Measurements from ENCODE around the gene IQSEC3.
A peak's percentile ranks its signal among the peaks of the same experiment; 100 is the strongest.

The IQSEC3 gene

DNA sequence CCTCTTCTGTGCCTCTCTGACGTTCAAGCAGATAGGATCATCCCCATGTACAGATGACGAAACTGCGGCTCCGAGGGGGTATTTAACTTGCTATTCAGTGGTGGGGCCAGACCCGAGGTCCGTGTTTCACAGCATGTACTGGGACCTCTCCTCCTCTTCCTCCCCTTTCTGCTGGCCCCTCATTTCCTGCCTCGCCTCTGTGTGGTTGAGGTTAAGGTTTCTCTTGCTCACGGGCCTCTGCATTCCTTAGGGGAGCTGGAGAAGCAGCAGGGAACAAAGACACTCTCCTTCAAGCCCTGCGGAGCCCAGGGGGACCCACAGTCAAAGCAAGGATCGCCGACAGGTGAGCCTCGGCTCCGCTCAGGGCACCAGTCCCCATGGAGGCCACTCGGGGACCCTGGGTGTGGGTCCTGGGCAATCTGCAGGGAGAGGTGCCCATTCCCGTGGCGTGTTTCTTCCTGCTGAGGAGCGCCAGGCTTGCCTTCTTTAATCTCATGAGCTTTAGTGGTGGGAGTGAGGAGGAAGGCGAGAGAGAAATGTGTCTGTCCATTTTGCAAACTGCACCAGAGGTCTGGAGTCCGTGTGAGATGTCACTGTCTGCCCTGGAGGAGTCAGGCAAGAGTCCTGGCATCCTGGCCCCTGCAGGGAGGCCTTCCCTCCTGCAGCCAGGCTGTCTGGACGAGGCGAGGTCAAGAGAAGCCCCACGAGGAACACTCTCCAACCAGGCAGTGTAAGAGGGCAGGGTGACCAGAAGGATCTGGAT, 102.4 kb downstream of the IQSEC3 start:
- DNase-seq = no peak

DNA sequence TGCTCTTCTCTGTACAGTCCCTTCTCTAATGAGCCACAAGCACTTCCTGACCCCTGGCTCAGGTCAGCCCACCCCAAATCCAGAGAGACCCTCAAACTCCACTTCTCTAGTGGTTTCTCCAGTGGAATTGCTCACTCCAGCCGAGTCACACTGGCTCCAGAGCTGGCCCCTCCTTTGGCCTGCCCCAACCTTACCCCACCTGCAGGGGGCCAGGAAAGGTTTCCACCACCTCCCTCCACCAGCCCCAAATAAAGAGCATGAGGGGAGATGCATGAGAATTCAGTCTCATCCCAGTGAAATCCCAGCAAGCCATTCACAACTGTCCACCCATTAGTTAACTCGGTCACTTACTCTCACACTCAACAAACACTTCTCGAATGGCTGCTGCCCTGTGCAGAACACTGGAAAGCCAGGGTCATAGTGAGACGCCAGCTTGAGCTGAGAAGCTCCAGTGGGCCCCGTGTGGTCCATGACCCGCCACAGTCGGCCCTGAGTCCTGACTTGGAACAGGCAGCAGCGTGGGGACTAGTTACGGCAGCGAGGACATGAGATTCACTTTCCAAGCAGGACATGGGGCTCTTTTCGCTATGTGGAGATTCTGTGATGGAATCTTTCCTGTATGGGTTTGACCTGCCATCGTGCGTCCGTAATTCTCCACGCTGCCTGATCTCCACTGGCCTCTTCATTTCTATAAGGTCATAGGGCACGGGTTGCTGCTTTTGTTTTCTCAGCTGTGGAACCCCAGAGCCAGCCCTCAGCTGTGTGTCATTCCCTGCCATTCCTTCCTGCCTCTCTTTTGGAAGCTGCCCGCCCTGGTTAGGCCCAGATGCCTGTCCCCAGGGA, 103.2 kb downstream of the IQSEC3 start:
- DNase-seq = no peak

DNA sequence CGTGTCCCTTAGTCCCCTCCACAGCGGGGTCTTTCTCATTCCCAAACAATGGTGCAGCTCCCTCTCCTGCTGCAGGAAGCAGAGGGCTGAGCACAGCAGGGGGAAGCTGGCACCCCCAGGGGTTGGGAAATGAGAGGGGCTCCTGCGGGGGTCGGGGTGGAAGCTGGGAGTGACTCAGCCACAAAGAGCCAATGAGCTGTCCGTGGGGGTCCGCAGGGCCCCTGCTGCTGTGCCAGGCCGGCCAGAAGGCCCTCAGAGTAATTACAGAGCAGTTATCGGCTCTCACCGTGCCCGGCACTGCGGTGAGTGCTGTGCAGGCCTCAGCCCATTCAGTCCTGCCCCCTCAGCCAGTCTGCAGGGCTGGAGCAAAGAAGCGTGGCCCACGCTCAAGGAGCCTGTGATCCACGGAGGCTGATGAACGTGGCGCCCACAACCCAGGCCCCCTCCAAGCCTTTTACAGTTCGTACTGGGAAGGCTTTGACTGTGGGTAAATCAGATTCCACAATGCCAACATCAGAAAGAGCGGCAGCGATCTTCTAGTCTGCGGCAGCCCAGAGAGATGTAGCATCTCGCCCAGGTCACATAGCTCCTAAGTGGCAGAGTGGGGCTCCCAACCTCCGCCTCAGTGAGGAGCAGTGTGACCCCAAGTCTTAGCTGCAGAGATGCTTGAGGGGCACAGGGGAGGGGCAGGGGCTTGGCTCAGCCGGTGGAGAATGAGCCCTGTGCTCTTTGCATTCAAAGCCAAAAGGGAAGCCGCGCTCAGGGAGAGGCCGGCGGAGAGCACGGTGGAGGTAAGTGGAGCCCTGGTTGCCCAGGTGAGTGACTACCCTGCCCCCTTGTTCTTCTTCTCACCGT, 104.0 kb downstream of the IQSEC3 start:
- DNase-seq = no peak

DNA sequence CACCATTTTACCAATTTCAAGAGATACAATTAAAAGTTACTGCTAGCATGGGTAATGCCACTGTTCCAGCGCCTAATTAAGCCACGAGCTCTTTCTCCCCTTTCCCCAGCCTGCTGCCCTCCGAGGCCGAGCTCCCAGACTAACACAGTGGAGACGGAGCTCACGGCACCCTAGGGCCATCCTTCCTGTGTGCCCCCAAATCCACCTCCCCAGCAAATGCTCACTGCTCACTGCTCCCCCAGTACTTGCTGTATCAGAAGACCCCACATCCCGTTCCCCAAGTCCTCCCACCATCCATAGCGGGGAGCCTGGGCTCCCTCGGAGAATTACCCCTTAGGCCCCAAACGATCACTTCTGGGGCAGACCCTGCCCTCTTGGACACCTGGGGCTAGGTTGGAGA, 104.7 kb downstream of the IQSEC3 start:
- DNase-seq = no peak

DNA sequence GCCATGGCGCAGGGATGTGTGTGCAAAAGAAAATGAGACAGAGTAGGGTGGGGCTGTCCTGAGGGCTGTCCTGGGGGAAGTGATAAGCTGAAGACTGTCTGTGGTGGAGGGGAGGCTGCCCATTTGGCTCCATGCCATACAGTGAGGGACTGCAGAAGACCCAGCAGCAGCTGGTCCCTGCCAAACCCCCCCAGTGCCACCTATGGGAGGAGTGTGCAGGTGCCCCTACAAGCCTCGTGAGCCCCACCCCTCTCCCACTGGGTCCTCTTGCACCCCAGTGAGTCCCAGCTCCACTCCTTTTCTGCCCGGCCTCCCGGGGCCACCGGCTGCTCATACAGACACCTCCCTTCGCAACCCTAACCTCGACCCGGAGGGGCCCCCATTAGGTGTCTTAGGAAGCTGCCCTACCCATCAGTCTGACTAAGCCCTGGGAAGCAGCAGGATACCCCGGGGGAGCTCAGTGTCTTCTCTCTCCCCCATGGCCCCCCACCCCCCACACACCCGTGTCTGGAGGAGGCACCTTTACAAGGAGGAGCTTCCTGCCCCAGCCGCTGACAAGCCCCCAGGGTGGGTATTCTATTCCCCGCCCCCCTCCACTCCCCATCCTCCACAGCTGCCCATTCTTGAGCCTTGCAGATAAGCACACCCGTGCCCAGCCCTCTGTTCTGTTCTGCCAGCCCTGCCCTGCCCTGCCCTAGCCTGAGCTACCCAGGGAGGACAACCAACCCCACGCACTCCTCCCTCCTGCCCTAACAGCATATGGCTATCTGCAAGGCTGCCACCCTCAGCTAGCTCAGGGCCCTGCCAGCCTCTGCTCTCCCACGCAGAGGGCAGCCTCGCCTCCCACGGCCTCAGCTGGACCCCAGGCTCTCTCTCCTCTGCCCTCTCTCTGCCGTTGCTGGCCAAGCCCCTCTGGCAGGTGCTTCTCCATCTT, 105.4 kb downstream of the IQSEC3 start:
- no peak for DNase-seq

DNA sequence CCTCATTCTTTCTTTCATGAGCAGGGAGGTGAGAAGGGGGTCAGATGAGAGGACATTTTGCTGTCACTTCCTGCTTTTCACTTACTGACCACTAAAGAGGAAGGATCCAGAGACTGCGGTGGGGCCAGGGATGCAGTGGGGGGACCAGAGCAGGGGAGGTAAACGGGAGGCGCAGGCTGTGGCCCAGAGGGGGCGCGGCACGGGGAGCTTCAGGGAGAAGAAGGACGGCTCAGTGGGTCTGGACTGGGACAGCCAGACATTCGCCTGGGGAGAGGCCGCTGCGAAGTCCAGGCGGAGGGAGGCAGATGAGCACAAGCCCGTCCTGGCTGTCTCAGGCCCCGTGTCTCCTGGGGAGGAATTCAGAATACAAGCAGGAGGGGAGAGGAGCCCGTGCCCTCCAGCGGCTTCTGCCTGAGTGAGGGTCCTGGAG, 106.2 kb downstream of the IQSEC3 start:
- no peak for DNase-seq

DNA sequence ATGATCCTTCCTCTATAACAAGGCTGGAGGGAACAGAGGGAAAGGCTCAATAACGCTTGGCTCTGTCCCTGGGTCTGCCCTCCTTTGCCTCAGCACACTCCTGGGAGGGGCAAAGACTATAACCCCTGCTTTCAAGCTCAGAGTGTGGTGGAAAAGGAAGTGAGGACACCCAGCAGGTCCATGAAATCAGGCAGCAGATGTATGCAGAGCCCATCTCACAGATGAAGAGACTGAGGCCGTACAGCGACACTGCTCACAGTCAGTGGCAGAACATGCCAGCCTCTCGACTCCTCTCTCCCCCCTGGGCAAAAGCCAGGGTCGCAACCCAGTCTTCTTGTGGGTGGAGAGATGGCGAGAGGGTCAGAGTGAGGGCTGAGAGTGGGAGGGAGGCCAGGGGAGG, 107.6 kb downstream of the IQSEC3 start:
- DNase-seq = no peak

DNA sequence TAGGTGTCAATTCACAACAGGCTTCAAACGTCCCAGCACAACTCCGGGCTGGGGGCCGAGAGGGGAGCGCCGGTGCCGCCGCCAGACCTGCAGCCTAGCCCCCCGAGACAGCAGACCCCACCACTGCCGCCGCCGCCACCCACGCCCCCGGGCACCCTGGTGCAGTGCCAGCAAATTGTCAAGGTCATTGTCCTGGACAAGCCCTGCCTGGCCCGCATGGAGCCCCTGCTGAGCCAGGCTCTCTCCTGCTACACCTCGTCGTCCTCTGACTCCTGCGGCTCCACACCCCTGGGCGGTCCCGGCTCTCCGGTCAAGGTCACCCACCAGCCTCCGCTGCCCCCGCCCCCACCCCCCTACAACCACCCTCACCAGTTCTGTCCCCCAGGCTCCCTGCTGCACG, 108.0 kb downstream of the IQSEC3 start:
- no peak for DNase-seq

DNA sequence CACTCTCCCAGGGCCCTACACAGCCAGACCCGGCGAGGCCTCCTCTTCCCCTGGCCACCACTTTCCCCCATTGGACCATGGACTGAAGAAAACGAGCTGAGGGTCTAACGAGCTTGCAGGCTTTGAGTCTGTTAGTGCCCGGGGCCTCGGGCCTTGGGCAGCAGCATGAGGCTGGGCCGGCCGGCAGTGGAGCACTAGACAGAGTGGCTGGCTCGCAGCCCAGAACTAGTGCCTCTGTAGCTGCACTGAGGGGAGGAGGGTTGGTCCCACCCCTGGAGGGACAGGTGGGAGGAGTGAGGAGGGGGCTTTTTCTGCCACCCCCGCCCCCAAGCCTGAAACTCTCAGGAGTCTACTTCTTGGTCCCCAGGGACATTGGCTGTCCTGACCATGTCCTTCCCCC, 108.7 kb downstream of the IQSEC3 start:
- DNase-seq = no peak

DNA sequence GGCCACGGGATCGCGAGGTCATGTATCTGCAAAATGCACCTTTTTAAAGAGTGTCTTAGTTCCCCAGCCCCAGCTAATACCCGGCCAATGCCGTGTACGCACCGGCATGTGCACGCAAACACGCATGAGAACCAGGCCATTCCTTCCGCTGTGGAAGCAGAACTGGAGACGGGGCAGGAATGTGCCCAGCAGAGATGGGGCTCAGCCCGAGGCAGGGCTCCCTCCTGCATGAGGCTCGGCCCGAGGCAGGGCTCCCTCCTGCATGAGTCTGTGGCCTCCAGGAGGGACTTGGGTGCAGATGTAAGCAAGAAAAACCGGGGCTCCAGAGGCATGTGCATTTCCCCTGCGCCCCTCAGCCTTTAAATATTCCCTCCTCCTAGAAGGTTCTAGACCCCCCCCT, 109.2 kb downstream of the IQSEC3 start:
- DNase-seq = no peak

DNA sequence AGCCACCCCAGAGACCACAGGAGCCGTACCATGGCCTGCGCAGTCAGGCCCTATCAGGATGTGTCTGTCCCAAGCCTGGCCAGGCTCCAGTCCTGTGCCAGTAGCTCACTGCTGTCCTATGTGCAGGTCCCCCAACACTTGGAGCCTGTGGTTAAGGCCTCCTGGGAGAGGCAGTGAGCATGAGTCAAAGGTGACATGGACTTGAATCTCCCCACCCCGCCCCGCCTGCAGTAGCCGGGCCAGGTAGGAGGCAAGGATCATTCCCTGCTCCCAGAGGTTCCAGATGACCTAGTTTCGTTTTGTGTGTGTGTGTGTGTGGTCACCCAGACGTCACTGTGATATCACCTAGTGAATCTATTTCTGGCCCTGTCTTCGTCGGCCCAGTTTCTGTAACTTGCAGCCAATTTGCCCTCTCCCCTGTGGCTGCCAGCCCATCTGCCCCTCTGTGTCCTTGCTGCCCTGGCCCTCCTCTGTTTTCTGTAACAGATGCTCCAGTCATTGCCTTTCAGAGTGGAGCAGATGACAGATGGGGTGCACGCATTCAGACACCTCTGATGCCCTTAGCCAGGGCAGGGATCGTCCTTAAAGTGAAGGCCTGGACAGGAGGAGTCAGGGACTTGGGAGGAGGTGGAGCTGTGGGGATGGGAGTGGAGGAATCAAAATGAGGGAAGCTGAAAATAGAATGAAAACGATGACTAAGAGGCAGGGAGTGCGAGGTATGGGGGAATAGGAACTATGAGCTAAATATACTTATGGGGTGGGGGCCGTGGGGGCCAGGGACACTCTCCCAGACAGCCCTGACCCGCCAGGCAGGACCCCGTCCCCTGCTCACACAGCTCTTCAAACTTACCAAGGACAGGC, 110.0 kb downstream of the IQSEC3 start:
- DNase-seq = peak; percentile 91

DNA sequence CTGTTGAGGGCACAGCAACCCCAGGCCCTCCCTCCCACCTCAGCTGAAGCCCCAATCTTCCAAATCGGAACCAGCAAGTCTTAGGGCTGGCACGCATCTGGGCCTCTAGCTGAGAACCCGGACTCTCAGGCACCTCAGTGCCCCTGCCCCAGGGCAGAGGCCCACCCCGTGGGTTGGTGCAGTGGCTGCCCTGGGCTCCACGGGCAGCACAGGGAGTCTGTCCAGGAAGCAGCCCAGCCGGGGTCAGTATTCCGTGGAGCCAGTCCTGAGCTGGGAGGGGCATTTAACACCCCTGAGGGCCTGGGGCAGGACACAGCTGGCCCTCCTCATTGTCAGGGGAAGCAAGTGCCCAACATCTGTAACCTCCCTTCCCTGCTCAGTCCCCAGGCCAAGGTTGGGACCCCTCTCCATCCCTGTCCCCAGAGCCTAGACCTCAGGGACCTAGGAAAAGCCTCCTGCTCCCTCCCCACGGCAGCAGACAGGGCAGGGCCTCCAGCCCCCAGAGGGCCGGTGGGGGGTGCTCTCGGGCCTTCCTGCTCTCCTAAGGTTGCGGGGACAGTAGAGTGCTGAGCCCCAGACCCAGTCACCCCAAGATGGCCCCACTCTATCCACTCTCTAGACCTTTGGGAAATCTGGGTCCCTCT, 110.9 kb downstream of the IQSEC3 start:
- no peak for DNase-seq

DNA sequence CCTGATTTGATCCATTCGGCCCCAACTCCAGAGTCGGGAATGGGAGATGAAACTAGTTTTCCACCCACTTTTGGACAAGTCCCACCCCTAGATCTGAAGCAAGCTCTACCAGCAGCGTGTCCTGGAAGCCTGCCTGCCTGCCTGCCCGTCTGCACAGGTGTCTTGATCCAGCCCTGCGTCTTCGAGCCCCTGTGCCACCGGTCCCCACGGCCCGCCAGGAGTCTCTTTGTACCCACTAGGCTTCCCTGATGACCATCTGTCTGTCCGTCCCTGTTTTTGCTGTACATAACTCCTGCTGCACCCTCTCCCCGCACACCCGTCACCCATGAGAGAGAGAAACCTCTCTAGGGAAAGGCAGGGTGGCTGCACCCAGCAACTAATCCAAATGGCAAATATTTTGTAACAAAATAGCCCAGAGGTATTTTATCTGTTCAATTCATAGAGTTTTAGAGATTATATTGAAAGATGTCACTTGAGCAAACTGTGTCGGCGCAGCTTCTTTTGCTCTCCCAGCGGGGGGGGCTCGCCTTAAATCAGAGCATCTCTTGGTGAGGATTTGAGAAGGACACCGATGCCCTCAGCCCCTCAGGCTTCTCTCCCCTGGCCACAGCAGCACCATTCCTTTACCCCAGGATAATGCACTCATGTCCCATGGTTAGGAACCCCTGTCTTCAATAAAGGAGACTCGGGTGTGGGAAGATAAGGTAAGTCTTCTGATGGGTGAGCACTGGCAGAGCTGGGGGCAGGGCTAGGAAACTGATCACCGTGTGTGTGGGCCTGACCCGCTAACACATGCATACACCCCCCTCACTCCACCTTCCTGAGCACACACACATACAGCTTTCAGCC, 111.6 kb downstream of the IQSEC3 start:
- no peak for DNase-seq

DNA sequence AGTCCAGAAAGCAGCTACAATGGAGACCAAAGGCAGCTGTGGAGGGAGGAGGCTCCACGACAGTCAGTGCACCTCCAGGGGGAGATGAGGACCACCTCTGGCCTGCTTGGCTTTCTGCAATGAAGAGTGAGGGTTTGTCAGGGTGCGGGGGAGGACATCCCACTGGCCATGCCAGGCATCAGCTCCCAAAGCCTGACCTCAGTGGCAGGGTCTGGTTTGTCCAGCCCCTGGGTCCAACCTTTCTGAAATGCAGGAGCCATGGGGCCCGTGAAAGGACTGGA, 112.2 kb downstream of the IQSEC3 start:
- no peak for DNase-seq

DNA sequence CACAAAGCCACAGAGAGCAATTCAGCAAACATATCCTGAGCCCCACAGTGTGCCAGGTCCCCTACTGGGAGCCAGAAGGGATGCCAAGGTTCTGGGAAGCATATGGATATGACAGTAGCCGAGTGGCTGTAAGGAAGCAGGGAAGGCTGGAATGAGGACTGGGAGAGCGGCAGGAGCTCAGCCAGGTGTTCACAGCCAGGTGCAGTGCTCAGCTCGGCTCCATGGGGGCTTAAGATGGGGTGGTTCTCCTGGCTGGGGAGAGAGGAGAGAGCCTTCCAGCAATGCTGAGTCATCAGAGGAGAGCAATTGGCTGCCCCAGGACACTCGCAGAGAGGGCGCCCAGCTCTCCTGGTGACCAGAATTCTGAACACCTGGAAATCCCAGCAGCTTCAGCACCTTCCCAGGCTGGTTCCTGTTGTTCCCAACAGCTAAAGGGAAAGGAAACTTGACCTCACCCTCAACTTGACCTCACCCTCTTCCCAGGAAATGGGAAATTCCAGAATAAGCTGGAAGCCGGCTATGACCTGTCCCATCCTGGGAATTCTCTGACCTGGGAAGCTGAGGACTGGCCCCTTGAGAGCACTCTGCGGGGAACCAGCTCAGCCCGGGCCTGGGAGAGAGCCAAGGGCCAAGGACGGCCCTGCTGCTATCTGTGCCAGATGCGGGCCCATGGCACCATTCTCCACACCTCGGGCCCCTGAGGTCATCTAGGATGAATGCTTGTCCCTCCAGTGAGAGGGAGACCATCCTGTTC, 112.7 kb downstream of the IQSEC3 start:
- peak; percentile 33 for DNase-seq

DNA sequence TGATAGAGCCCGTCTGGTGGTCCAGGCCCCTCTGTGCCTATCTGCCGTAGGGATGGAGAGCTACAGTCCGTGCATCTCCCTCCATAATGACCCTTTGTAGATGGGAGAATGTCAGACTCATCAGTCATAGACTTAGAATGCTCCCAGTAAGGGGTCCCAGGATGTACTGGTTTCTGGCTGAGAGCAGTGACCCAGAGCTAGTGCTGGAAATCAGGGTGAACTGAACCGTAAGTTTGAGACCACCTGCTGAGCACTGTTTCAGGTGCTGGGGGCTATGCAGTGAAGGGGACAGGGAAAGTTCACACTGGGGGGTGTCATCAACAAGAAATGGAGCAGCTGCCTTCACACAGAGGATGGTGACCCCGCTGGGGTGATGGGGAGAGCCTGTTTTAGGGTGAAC, 113.3 kb downstream of the IQSEC3 start:
- DNase-seq = no peak

DNA sequence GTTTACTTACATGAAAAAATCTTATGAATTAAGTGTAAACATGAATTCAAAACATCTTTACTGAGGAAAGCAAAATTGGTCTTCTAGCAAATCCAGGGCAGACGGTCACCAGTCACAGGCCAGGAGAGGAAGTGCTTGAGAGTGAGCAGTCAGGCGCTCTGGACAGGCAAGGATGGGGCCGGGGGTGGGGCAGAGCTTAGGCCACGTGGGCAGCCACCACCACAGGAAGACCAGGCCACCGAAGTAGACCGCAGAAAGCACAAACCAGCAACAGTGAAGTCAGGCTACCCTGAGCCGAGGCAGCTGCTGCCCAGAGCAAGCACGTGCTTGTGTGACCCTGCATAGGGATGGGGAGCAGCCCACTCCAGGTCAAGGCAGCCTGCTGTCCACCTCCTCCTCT, 113.9 kb downstream of the IQSEC3 start:
- no peak for DNase-seq

DNA sequence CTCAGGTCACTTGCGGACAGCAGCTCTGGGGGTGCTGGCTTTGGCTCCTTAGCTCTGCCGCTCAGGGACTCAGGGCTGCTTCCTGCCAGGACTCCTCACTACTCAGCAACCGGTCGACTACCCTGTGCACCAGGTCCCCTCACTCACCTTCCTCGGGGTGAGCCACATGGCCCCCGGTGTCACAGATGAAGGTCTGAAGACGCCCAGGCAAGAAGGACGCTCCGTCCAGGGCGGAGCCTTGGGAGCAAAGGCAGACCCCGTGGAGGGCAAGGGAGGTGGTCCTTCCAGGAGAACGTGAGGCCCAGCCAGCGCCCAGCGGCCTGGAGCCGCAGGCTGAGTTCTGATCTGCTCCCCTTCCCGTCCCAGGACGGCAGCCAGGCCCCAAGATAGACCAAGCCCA, 115.4 kb downstream of the IQSEC3 start:
- no peak for DNase-seq

DNA sequence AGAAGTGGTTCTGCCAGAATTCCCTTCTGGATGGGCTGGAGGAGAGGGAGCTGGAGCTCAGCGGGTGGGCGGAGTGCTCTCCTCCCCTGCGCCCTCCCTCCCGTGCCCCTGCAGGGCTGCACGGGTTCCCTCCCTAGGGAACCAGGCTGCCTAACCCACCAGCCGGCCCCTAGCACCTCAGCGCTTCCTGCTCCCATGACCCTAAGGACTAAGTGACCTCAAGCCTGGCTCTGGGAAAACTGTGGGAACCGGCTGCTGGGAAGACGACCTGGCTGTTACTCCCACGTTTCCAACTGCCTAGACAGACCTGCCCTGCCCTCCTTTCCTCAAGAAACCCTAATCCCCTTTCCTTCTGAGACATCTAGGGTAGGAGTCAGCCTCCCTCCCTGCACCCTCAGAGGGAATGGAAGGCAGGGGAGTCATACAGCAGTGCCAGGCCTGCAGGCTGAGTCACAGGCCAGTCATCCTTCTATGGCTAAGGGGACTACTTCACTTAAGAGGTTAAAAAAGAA, 115.9 kb downstream of the IQSEC3 start:
- DNase-seq = no peak
